B cell (primary cell): ENCODE measurements around the gene MRPL33. TPM values are rescaled to one million over a fixed set of nuclear protein-coding genes. Genes with fewer than 3 reads are reported as not detected.

Experiments used
- ATAC-seq: fragments of 200-7000 bp; cut with Tn5 transposase; one replicate; pipeline ENCODE4 v1.10.0; 2021; ENCODE audit warnings: low read depth, mild to moderate bottlenecking, moderate number of reproducible peaks, moderate library complexity
- CTCF ChIA-PET: fragments of 350-600 bp; sonication (Branson Sonifier 250); formaldehyde crosslinking; loops from one replicate; lab custom pipeline; 2021; ENCODE audit warnings: antibody characterized with exemption, inconsistent platforms; lab: Charles Lee
- POLR2A ChIA-PET: fragments of 350-600 bp; sonication (Branson Sonifier 250); formaldehyde crosslinking; loops from one replicate; lab custom pipeline; 2021; ENCODE audit warnings: antibody characterized with exemption; lab: Charles Lee
- DNase-seq: peaks from one replicate; pipeline ENCODE4 v3.0.0; 2013
- H2AFZ ChIP-seq: 2 replicates; pipeline ENCODE4 v1.6.1; 2012; ENCODE audit warnings: mild to moderate bottlenecking, low read depth, low read length; ENCODE audit not compliant: insufficient read depth, poor library complexity, severe bottlenecking
- H3K27ac ChIP-seq, 2 donors: 1 replicate in 1 of 2; 2 replicates in 1 of 2; pipeline ENCODE4 v1.5.1; 2012 to 2013; ENCODE audit warnings: low read length in 2 of 2, mild to moderate bottlenecking in 2 of 2, moderate library complexity in 1 of 2
- H3K27me3 ChIP-seq, 4 experiments: fragments of 200-600 bp in 1 of 4; sonication (generic) in 1 of 4; replicated peaks in 1 of 4; 1 replicate in 2 of 4; 2 replicates in 2 of 4; pipeline versions ENCODE4 v1.6.1 to v1.7.0; 2013 to 2016; ENCODE audit warnings: low read length in 3 of 4, mild to moderate bottlenecking in 2 of 4, mixed read lengths in 1 of 4, moderate library complexity in 1 of 4; ENCODE audit not compliant: insufficient read depth in 4 of 4, control insufficient read depth in 3 of 4; ENCODE audit errors: control extremely low read depth in 1 of 4
- H3K36me3 ChIP-seq, 2 experiments: replicated peaks in 1 of 2; 1 replicate in 1 of 2; 2 replicates in 1 of 2; pipeline versions ENCODE4 v1.6.1 to v1.7.1; 2013; ENCODE audit warnings: low read length in 1 of 2; ENCODE audit not compliant: insufficient read depth in 2 of 2, control insufficient read depth in 1 of 2; ENCODE audit errors: control extremely low read depth in 1 of 2, extremely low read depth in 1 of 2
- H3K4me1 ChIP-seq, 2 donors: fragments of 200-600 bp in 1 of 2; sonication (generic) in 1 of 2; 1 replicate in 1 of 2; 2 replicates in 1 of 2; pipeline versions ENCODE4 v1.5.1 to v1.6.1; 2013 to 2017; ENCODE audit warnings: low read length in 2 of 2; ENCODE audit not compliant: control insufficient read depth in 2 of 2, insufficient read depth in 2 of 2
- H3K4me2 ChIP-seq: replicated peaks from 2 replicates; pipeline ENCODE3; 2012; ENCODE audit warnings: mild to moderate bottlenecking, low read depth, low read length; ENCODE audit not compliant: poor library complexity, severe bottlenecking
- H3K4me3 ChIP-seq, 5 experiments: fragments of 200-600 bp in 1 of 5; sonication (generic) in 1 of 5; 1 replicate in 3 of 5; 2 replicates in 2 of 5; pipeline versions ENCODE4 v1.5.1 to v1.7.0; 2011 to 2016; ENCODE audit warnings: low read length in 4 of 5, mild to moderate bottlenecking in 4 of 5, low read depth in 2 of 5, control low read depth in 1 of 5, moderate library complexity in 1 of 5; ENCODE audit not compliant: insufficient read depth in 1 of 5; ENCODE audit errors: control extremely low read depth in 1 of 5, extremely low read depth in 1 of 5
- H3K79me2 ChIP-seq: fragments of 200-600 bp; sonication (generic); one replicate; pipeline ENCODE4 v1.6.0; 2016; ENCODE audit warnings: low read length; ENCODE audit not compliant: control insufficient read depth, insufficient read depth
- H3K9ac ChIP-seq: fragments of 200-600 bp; sonication (generic); 2 replicates; pipeline ENCODE4 v1.6.1; 2017; ENCODE audit warnings: mild to moderate bottlenecking, low read length, moderate library complexity
- H3K9me3 ChIP-seq, 3 donors: one replicate each; pipeline versions ENCODE4 v1.6.1 to v1.7.1; 2013; ENCODE audit warnings: low read length in 2 of 3; ENCODE audit not compliant: control insufficient read depth in 2 of 3, insufficient read depth in 1 of 3; ENCODE audit errors: control extremely low read depth in 1 of 3
- H4K20me1 ChIP-seq: 2 replicates; pipeline ENCODE4 v1.6.0; 2012; ENCODE audit warnings: mild to moderate bottlenecking, low read length; ENCODE audit not compliant: insufficient read depth, control insufficient read depth, poor library complexity, severe bottlenecking
- H3K27ac Mint-ChIP-seq: one replicate; pipeline ENCODE4 v1.8.0; 2021; ENCODE audit warnings: mixed read lengths
- H3K27me3 Mint-ChIP-seq: one replicate; pipeline ENCODE4 v1.8.0; 2021; ENCODE audit warnings: mixed read lengths
- H3K4me1 Mint-ChIP-seq: one replicate; pipeline ENCODE4 v1.8.0; 2021; ENCODE audit warnings: mixed read lengths
- H3K4me3 Mint-ChIP-seq: one replicate; pipeline ENCODE4 v1.8.0; 2021; ENCODE audit warnings: mixed read lengths
- H3K9me3 Mint-ChIP-seq: one replicate; pipeline ENCODE4 v1.8.0; 2022; ENCODE audit warnings: mixed read lengths; ENCODE audit not compliant: insufficient read depth
- EZH2 ChIP-seq: IDR thresholded peaks from 2 replicates; pipeline ENCODE4 v1.6.1; 2012; ENCODE audit warnings: borderline replicate concordance, low read depth, mild to moderate bottlenecking, moderate library complexity, low read length; ENCODE audit not compliant: insufficient read depth, poor library complexity, severe bottlenecking
- WGBS: methylation state at CpG from one replicate; pipeline ENCODE4 v1.1.5; 2013; ENCODE audit warnings: missing lambda C conversion rate; ENCODE audit not compliant: insufficient coverage; 5-methylcytosine and 5-hydroxymethylcytosine counted together
- intact Hi-C: fragments of 100-400 bp; cut with micrococcal nuclease; formaldehyde crosslinking; loops from one replicate; pipeline ENCODE4 v1.10.0; 2022
- polyA plus RNA-seq: library from polyadenylated mRNA; depleted of rRNA; stranded (reverse); fragments of >200 nt; gene quantifications from 2 replicates; pipeline ENCODE4 v1.2.3, GENCODE V29; 2012
- total RNA-seq, 2 donors: library from RNA; stranded (reverse); fragments of 120-200 nt in 1 of 2; gene quantifications; 1 replicate in 1 of 2; 2 replicates in 1 of 2; pipeline versions ENCODE4 v1.2.3 to v1.2.4, GENCODE V29; 2013 to 2022
- TF ChIP-seq, protein P1 (sequence below): fragments of 200-600 bp; IDR thresholded peaks from one replicate; pipeline ENCODE4 v1.8.0; 2022; ENCODE audit warnings: antibody characterized with exemption, mild to moderate bottlenecking

MRPL33 gene
- total and polyA plus RNA-seq, 2 donors (not counting 1 experiment from before 2014, with no cell fraction given): 14.4 to 26.5 TPM

- H3K4me1 Mint-ChIP-seq: no peaks in the 10 kb centered on the region
- WGBS: 87% methylated on average over 13 of the region's 16 CpGs
- peaks cover 42% of the 10 kb centered on the region for H3K27me3 Mint-ChIP-seq
- H3K4me3 Mint-ChIP-seq: no peak overlapping the region
- H3K4me1 ChIP-seq: no peaks in the 10 kb centered on the region
- no peak overlapping the region for H3K27ac ChIP-seq
- DNase-seq (no peak), ATAC-seq (no peak)
- no peak overlapping the region for H2AFZ ChIP-seq
- H3K4me3 ChIP-seq: no peak overlapping the region
- H3K9ac ChIP-seq: no peak overlapping the region
- TF ChIP-seq, protein P1, sequence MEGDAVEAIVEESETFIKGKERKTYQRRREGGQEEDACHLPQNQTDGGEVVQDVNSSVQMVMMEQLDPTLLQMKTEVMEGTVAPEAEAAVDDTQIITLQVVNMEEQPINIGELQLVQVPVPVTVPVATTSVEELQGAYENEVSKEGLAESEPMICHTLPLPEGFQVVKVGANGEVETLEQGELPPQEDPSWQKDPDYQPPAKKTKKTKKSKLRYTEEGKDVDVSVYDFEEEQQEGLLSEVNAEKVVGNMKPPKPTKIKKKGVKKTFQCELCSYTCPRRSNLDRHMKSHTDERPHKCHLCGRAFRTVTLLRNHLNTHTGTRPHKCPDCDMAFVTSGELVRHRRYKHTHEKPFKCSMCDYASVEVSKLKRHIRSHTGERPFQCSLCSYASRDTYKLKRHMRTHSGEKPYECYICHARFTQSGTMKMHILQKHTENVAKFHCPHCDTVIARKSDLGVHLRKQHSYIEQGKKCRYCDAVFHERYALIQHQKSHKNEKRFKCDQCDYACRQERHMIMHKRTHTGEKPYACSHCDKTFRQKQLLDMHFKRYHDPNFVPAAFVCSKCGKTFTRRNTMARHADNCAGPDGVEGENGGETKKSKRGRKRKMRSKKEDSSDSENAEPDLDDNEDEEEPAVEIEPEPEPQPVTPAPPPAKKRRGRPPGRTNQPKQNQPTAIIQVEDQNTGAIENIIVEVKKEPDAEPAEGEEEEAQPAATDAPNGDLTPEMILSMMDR: no peak
- no peak for TF ChIP-seq EZH2
- no peaks in the 10 kb centered on the region for H3K79me2 ChIP-seq
- peaks cover 0 to 2% (median 1%) of the 10 kb centered on the region in 3 donors for H3K9me3 ChIP-seq
- H3K27ac Mint-ChIP-seq: no peak overlapping the region
- H3K27me3 ChIP-seq: peaks cover 0 to 19% (median 2%) of the 10 kb centered on the region in 4 experiments
- no peaks in the 10 kb centered on the region for H4K20me1 ChIP-seq
- ChIA-PET CTCF (no interaction called here), POLR2A (no interaction called here)
- H3K9me3 Mint-ChIP-seq: peaks cover 8% of the 10 kb centered on the region
- intact Hi-C loops: no loop called here
- H3K36me3 ChIP-seq: no peaks in the 10 kb centered on the region
- no peak overlapping the region for H3K4me2 ChIP-seq
These were observed 18.8 kb upstream of the MRPL33 start for GRCh38 chr2:27752551-27753237.

DNA sequence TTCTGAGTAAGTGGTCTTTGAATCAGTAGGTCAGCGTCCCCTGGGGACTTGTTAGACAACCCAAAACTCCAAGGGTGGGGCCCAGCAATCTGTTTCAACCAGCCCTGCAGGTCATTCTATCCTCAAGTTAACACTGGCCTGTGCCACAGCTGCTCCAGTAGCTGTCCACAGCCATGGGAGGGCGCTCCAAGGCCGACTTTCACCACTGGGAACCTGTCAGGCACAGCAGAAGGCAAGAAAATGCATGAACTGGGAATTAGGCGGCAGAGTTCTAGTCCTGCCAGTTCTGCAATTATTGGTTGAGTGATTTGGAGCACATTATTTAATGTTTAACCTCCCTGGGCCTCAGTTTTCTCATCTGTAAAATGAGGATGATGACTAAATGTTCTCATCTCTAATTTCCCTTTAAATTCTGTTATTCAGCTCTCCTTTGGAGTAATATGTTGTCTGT lies 17.4 kb upstream of the MRPL33 start:
- no peak overlapping the region for H2AFZ ChIP-seq
- WGBS: 26% methylated on average over 3 of the region's 4 CpGs
- CTCF ChIA-PET: interaction anchor here (0.9 to 2.0 kb wide), 4 partner anchors 14 to 700 kb away, joined by 3 to 8 read pairs (median 6); no protein-coding TSS in a partner anchor
- intact Hi-C loops: no loop called here
- H3K4me3 ChIP-seq: no peak overlapping the region
- H3K79me2 ChIP-seq: no peaks in the 10 kb centered on the region
- H4K20me1 ChIP-seq: no peaks in the 10 kb centered on the region
- no peak overlapping the region for H3K9ac ChIP-seq
- Mint-ChIP-seq H3K9me3 (peaks cover 3% of the 10 kb centered on the region), H3K4me3 (no peak overlapping the region), H3K27me3 (peaks cover 32% of the 10 kb centered on the region), H3K4me1 (no peaks in the 10 kb centered on the region), H3K27ac (no peak overlapping the region)
- peaks cover 0 to under 1% (median 0%) of the 10 kb centered on the region in 3 donors for H3K9me3 ChIP-seq
- H3K27me3 ChIP-seq: peaks cover 0 to 17% (median 2%) of the 10 kb centered on the region in 4 experiments
- DNase-seq (peak; percentile 36), ATAC-seq (peak; percentile 63)
- H3K36me3 ChIP-seq: no peaks in the 10 kb centered on the region
- H3K4me1 ChIP-seq: no peaks in the 10 kb centered on the region
- no peak for TF ChIP-seq EZH2
- TF ChIP-seq, protein P1: peak; percentile 51
- H3K4me2 ChIP-seq: no peak overlapping the region
- no peak overlapping the region for H3K27ac ChIP-seq
- POLR2A ChIA-PET: no interaction called here
